Measurements from ENCODE around the gene SF3A1. TPM values are rescaled to one million over a fixed set of nuclear protein-coding genes. Genes with fewer than 3 reads are reported as not detected.

The SF3A1 gene
- total and polyA plus RNA-seq, 2 of the 13 experiments (the other 11 are each of a cell fraction or from before 2014, with no cell fraction given): 10.0 to 22.0 TPM

DNA sequence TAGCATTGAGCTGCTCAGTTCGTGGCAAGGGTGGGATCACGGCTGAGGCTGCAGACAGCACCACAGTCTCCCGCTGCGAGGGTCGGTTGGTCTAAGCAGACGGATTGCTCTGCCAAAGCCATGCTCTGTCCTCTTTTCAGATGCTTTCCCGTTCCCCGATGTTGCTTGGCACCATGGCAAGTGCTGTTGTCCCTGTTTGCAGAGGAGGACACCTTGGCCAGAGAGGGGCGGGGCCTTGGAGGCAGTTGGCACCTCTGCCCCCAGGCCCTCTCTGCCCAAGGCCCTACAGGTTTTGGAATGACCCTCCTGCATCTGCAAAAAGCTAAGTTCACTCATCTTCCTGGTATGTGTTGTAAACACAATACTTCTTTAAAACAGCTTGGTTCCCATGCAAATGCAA lies 11.7 kb upstream of the SF3A1 start (continued):
- TF ChIP-seq ZBTB38 (CRISPR knock-in tag; IDR thresholded peaks at IDR 0.05): no peak
- TF ChIP-seq, protein P1, sequence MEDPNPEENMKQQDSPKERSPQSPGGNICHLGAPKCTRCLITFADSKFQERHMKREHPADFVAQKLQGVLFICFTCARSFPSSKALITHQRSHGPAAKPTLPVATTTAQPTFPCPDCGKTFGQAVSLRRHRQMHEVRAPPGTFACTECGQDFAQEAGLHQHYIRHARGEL (CRISPR knock-in tag; IDR thresholded peaks at IDR 0.05): no peak
- TF ChIP-seq CBFB (CRISPR knock-in tag; IDR thresholded peaks at IDR 0.05): no peak

DNA sequence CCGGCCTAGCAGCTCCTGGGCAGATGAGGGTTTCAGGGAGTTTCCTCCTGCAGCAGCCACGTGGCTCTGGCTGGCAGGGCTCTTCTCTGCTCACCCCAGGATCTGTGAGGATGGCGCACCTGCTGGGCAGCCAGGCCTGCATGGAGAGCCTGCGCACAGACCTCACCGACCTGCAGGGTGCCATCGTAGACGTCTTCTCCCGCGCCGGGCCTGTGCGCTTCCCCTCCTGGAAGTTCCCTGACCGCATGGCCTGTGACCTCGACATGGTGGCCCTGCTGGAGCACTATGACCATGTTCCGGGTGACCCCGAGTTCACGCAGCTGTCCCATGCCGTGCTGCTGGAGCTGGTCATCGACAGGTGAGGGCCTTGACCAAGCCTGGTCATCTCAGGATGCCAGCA lies 9.2 kb upstream of the SF3A1 start:
- TF ChIP-seq, protein P2, sequence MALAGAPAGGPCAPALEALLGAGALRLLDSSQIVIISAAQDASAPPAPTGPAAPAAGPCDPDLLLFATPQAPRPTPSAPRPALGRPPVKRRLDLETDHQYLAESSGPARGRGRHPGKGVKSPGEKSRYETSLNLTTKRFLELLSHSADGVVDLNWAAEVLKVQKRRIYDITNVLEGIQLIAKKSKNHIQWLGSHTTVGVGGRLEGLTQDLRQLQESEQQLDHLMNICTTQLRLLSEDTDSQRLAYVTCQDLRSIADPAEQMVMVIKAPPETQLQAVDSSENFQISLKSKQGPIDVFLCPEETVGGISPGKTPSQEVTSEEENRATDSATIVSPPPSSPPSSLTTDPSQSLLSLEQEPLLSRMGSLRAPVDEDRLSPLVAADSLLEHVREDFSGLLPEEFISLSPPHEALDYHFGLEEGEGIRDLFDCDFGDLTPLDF (CRISPR knock-in tag; IDR thresholded peaks at IDR 0.05): no peak
- TF ChIP-seq, protein P3, sequence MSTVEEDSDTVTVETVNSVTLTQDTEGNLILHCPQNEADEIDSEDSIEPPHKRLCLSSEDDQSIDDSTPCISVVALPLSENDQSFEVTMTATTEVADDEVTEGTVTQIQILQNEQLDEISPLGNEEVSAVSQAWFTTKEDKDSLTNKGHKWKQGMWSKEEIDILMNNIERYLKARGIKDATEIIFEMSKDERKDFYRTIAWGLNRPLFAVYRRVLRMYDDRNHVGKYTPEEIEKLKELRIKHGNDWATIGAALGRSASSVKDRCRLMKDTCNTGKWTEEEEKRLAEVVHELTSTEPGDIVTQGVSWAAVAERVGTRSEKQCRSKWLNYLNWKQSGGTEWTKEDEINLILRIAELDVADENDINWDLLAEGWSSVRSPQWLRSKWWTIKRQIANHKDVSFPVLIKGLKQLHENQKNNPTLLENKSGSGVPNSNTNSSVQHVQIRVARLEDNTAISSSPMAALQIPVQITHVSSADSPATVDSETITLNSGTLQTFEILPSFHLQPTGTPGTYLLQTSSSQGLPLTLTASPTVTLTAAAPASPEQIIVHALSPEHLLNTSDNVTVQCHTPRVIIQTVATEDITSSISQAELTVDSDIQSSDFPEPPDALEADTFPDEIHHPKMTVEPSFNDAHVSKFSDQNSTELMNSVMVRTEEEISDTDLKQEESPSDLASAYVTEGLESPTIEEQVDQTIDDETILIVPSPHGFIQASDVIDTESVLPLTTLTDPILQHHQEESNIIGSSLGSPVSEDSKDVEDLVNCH (CRISPR knock-in tag; IDR thresholded peaks at IDR 0.05): no peak
- TF ChIP-seq, protein P4, sequence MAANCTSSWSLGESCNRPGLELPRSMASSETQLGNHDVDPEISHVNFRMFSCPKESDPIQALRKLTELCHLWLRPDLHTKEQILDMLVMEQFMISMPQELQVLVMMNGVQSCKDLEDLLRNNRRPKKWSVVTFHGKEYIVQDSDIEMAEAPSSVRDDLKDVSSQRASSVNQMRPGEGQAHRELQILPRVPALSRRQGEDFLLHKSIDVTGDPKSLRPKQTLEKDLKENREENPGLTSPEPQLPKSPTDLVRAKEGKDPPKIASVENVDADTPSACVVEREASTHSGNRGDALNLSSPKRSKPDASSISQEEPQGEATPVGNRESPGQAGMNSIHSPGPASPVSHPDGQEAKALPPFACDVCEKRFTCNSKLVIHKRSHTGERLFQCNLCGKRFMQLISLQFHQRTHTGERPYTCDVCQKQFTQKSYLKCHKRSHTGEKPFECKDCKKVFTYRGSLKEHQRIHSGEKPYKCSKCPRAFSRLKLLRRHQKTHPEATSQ (CRISPR knock-in tag; IDR thresholded peaks at IDR 0.05; ENCODE audit: borderline replicate concordance): no peak
- TF ChIP-seq ZNF282 (IDR thresholded peaks at IDR 0.05; ENCODE audit: partially characterized antibody) (no peak), RBFOX2 (IDR thresholded peaks at IDR 0.05; ENCODE audit: low read depth, low read length) (no peak), KLF16 (CRISPR knock-in tag; IDR thresholded peaks at IDR 0.05) (no peak), EEA1 (CRISPR knock-in tag; IDR thresholded peaks at IDR 0.05; ENCODE audit: borderline replicate concordance) (no peak), HOXA3 (CRISPR knock-in tag; IDR thresholded peaks at IDR 0.05) (no peak)
- TF ChIP-seq, protein P5, sequence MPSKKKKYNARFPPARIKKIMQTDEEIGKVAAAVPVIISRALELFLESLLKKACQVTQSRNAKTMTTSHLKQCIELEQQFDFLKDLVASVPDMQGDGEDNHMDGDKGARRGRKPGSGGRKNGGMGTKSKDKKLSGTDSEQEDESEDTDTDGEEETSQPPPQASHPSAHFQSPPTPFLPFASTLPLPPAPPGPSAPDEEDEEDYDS (CRISPR knock-in tag; IDR thresholded peaks at IDR 0.05): no peak
- no peak overlapping the region for H2AFZ ChIP-seq (ENCODE audit: low read length)
- ChIA-PET CTCF (ENCODE audit: low intra/inter-chr PET ratio, low total read pairs) (no interaction called here), POLR2A (no interaction called here)
- no peak overlapping the region for H3K4me2 ChIP-seq (ENCODE audit: low read depth, low read length)
- no peak overlapping the region for H3K4me3 ChIP-seq (replicated peaks in 1 of 3; ENCODE audit: insufficient read depth in 1 of 3, low read depth in 2 of 3, low read length in 3 of 3)
- no peaks in the 10 kb centered on the region for H3K4me1 ChIP-seq (ENCODE audit: insufficient read depth, low read length)
- BruUV-seq (replicated peaks): no TSS peak
- intact Hi-C loops (cut with micrococcal nuclease; ENCODE audit: unreplicated experiment) (no loop called here), in situ Hi-C loops (cut with HindIII; ENCODE audit: extremely low pct_ligation_motif_present, low pct_unique_long_range_greater_than_20kb) (no loop called here)
- H3K27me3 ChIP-seq (ENCODE audit: control insufficient read depth in 1 of 2, insufficient read depth in 2 of 2, low read length in 2 of 2): no peaks in the 10 kb centered on the region
- H3K9ac ChIP-seq (ENCODE audit: insufficient read depth, low read depth, low read length): no peak overlapping the region
- H3K79me2 ChIP-seq (ENCODE audit: insufficient read depth, low read length): no peaks in the 10 kb centered on the region
- no peak overlapping the region for H3K27ac ChIP-seq (ENCODE audit: extremely low read length, insufficient read depth, low read length)
- H3K36me3 ChIP-seq (replicated peaks in 1 of 2; ENCODE audit: control insufficient read depth in 1 of 2, insufficient read depth in 2 of 2, low read length in 2 of 2): no peaks in the 10 kb centered on the region; a peak in 1 of 5 replicates
- ATAC-seq (no peak), DNase-seq (ENCODE audit: low spot score) (no peak), FAIRE-seq (no peak)
- H3K9me3 ChIP-seq (ENCODE audit: low read length): no peaks in the 10 kb centered on the region
- H4K20me1 ChIP-seq (ENCODE audit: insufficient read depth, low read length): no peaks in the 10 kb centered on the region
- 88% methylated on average over 8 of the region's 18 CpGs for WGBS (ENCODE audit: low lambda C conversion rate)
